Astrocyte (in vitro differentiated cells and primary cell): ENCODE measurements around the gene GRM7. TPM values are rescaled to one million over a fixed set of nuclear protein-coding genes. Genes with fewer than 3 reads are reported as not detected.

ENCODE experiments used
- DNase-seq: peaks from one replicate; pipeline ENCODE4 v3.0.0-alpha.2; 2010; ENCODE audit warnings: low read depth
- FAIRE-seq: peaks from 2 replicates; lab custom pipeline; 2011; peaks lifted over from hg19 to GRCh38; lab: Jason Lieb, UNC
- H2AFZ ChIP-seq: 2 replicates; pipeline ENCODE4 v1.6.0; 2012; ENCODE audit warnings: low read depth, low read length, inconsistent platforms
- H3K27ac ChIP-seq: 2 replicates; pipeline ENCODE4 v1.5.1; 2011; ENCODE audit warnings: low read depth, low read length, inconsistent platforms
- H3K27me3 ChIP-seq: 2 replicates; pipeline ENCODE4 v1.6.0; 2011; ENCODE audit warnings: low read length, inconsistent platforms; ENCODE audit not compliant: insufficient read depth
- H3K36me3 ChIP-seq: 2 replicates; pipeline ENCODE4 v1.5.1; 2011; ENCODE audit warnings: low read length, inconsistent platforms; ENCODE audit not compliant: insufficient read depth
- H3K4me1 ChIP-seq: 2 replicates; pipeline ENCODE4 v1.5.1; 2011; ENCODE audit warnings: low read length, inconsistent platforms; ENCODE audit not compliant: insufficient read depth
- H3K4me2 ChIP-seq: 2 replicates; pipeline ENCODE4 v1.6.0; 2012; ENCODE audit warnings: low read length, inconsistent platforms
- H3K4me3 ChIP-seq: 2 replicates; pipeline ENCODE4 v1.5.1; 2011; ENCODE audit warnings: low read depth, mild to moderate bottlenecking, low read length, inconsistent platforms; ENCODE audit not compliant: insufficient read depth
- H3K79me2 ChIP-seq: 2 replicates; pipeline ENCODE4 v1.6.0; 2012; ENCODE audit warnings: mild to moderate bottlenecking, low read length, inconsistent platforms; ENCODE audit not compliant: insufficient read depth
- H3K9ac ChIP-seq: 2 replicates; pipeline ENCODE4 v1.6.0; 2012; ENCODE audit warnings: mild to moderate bottlenecking, low read length, inconsistent platforms
- H3K9me3 ChIP-seq: 2 replicates; pipeline ENCODE4 v1.5.1; 2012; ENCODE audit warnings: low read depth, mild to moderate bottlenecking, low read length, inconsistent platforms; ENCODE audit not compliant: insufficient read depth
- H4K20me1 ChIP-seq: 2 replicates; pipeline ENCODE4 v1.6.0; 2012; ENCODE audit warnings: low read length, inconsistent platforms; ENCODE audit not compliant: insufficient read depth
- H3K27ac Mint-ChIP-seq: one replicate; pipeline ENCODE4 v1.8.0; 2021; ENCODE audit warnings: mild to moderate bottlenecking, mixed read lengths; ENCODE audit not compliant: unreplicated experiment
- H3K27me3 Mint-ChIP-seq: one replicate; pipeline ENCODE4 v1.8.0; 2021; ENCODE audit warnings: low read depth, mixed read lengths; ENCODE audit not compliant: unreplicated experiment
- H3K36me3 Mint-ChIP-seq: one replicate; pipeline ENCODE4 v1.8.0; 2021; ENCODE audit warnings: low read depth, mixed read lengths; ENCODE audit not compliant: unreplicated experiment
- H3K4me1 Mint-ChIP-seq: one replicate; pipeline ENCODE4 v1.8.0; 2021; ENCODE audit warnings: low read depth, mixed read lengths; ENCODE audit not compliant: unreplicated experiment
- H3K4me3 Mint-ChIP-seq: one replicate; pipeline ENCODE4 v1.8.0; 2021; ENCODE audit warnings: mild to moderate bottlenecking, moderate library complexity, mixed read lengths; ENCODE audit not compliant: unreplicated experiment
- H3K9me3 Mint-ChIP-seq: one replicate; pipeline ENCODE4 v1.8.0; 2021; ENCODE audit warnings: mild to moderate bottlenecking, mixed read lengths; ENCODE audit not compliant: unreplicated experiment
- EZH2 ChIP-seq: IDR thresholded peaks from 2 replicates; pipeline ENCODE4 v1.6.1; 2012; ENCODE audit warnings: mild to moderate bottlenecking, low read length, inconsistent platforms; ENCODE audit not compliant: insufficient read depth
- total RNA-seq: library from RNA; stranded (reverse); gene quantifications from 2 replicates; pipeline ENCODE4 v1.2.1, GENCODE V29; 2021
- TF ChIP-seq, protein P1 (sequence below): IDR thresholded peaks from 2 replicates; pipeline ENCODE4 v1.5.1; 2011; ENCODE audit warnings: low read depth, mild to moderate bottlenecking, inconsistent platforms, low read length, moderate library complexity; ENCODE audit not compliant: insufficient read depth

GRM7 gene
- total RNA-seq, 1 donor from 2014 or later, result not detected

DNA sequence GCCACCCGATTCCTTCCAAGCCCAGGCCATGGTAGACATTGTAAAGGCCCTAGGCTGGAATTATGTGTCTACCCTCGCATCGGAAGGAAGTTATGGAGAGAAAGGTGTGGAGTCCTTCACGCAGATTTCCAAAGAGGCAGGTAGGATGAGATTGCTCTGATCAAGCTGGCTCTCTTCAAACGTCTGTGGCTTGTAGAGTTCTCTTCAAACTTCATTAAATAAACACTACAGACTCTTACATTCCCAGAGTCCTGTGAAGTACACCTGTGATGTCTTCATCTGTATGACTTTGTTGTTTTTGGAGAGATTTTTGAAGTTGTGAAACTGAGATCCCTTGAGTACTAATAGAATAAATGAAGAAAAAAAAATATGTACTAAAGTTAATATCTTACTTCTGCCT, 285.6 kb downstream of the GRM7 start:
- DNase-seq, result no peak
- no peaks in the 10 kb centered on the region for H3K27me3 ChIP-seq
- no peak overlapping the region for H3K9ac ChIP-seq
- no peak overlapping the region for H2AFZ ChIP-seq
- Mint-ChIP-seq H3K4me3 (no peak overlapping the region), H3K27me3 (no peaks in the 10 kb centered on the region), H3K9me3 (no peaks in the 10 kb centered on the region), H3K27ac (no peak overlapping the region), H3K4me1 (no peaks in the 10 kb centered on the region), H3K36me3 (no peaks in the 10 kb centered on the region)
- H3K79me2 ChIP-seq, result no peaks in the 10 kb centered on the region
- no peak overlapping the region for H3K27ac ChIP-seq
- no peaks in the 10 kb centered on the region for H3K9me3 ChIP-seq
- no peak for TF ChIP-seq EZH2
- TF ChIP-seq, protein P1, sequence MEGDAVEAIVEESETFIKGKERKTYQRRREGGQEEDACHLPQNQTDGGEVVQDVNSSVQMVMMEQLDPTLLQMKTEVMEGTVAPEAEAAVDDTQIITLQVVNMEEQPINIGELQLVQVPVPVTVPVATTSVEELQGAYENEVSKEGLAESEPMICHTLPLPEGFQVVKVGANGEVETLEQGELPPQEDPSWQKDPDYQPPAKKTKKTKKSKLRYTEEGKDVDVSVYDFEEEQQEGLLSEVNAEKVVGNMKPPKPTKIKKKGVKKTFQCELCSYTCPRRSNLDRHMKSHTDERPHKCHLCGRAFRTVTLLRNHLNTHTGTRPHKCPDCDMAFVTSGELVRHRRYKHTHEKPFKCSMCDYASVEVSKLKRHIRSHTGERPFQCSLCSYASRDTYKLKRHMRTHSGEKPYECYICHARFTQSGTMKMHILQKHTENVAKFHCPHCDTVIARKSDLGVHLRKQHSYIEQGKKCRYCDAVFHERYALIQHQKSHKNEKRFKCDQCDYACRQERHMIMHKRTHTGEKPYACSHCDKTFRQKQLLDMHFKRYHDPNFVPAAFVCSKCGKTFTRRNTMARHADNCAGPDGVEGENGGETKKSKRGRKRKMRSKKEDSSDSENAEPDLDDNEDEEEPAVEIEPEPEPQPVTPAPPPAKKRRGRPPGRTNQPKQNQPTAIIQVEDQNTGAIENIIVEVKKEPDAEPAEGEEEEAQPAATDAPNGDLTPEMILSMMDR, result no peak
- no peak overlapping the region for H3K4me3 ChIP-seq
- H3K4me2 ChIP-seq, result no peak overlapping the region
- no peaks in the 10 kb centered on the region for H3K4me1 ChIP-seq
- H4K20me1 ChIP-seq, result no peaks in the 10 kb centered on the region
- no peak for FAIRE-seq
- no peaks in the 10 kb centered on the region for H3K36me3 ChIP-seq

DNA sequence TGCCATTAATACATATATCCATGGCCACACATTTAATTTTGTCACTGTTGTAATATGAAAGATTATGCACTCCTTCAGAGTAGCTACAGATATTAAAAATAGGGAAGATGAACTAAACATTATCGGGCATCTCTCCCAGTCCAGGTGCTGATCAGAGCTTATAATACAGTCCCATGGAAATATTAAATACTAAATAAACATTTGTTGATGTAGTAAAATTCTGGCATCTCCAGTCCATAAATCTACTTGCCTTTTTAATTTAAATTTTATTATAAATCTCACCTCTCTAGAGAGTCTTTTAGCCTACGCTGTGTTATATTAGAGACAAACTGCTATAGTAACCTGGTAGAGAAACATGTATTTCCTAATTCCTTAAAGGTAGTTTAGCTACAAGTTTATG, 297.6 kb downstream of the GRM7 start:
- no peaks in the 10 kb centered on the region for H3K9me3 ChIP-seq
- H3K4me2 ChIP-seq, result no peak overlapping the region
- H3K27me3 ChIP-seq, result no peaks in the 10 kb centered on the region
- H3K27ac ChIP-seq, result no peak overlapping the region
- no peaks in the 10 kb centered on the region for H3K27me3 Mint-ChIP-seq
- H3K9ac ChIP-seq, result no peak overlapping the region
- no peak overlapping the region for H3K27ac Mint-ChIP-seq
- H4K20me1 ChIP-seq, result no peaks in the 10 kb centered on the region
- H3K4me1 Mint-ChIP-seq, result no peaks in the 10 kb centered on the region
- H3K4me1 ChIP-seq, result no peaks in the 10 kb centered on the region
- no peak overlapping the region for H2AFZ ChIP-seq
- no peaks in the 10 kb centered on the region for H3K9me3 Mint-ChIP-seq
- H3K4me3 ChIP-seq, result no peak overlapping the region
- no peaks in the 10 kb centered on the region for H3K36me3 ChIP-seq
- DNase-seq (no peak), FAIRE-seq (no peak)
- no peaks in the 10 kb centered on the region for H3K79me2 ChIP-seq
- H3K4me3 Mint-ChIP-seq, result no peak overlapping the region
- TF ChIP-seq EZH2, result no peak
- TF ChIP-seq, protein P1, result no peak
- H3K36me3 Mint-ChIP-seq, result no peaks in the 10 kb centered on the region

DNA sequence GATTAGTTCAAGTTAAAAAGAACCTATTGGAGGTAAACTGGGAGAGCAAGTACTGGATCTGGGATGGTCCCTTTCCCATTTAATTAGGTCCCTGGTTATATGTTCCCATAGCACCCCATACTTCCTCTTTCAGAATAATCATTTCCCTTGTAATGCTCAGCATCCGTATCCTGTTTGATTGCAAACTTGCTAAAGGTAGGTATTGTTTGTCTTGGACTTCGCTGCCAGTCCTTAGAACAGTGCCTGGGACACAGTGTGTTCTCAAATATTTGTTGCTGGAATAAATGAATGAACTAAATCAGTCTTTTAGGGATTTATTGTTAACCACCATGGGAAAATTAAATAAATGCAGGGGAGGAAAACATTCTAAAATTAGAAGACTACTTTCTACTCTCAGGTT, 299.8 kb downstream of the GRM7 start:
- H3K9me3 Mint-ChIP-seq, result no peaks in the 10 kb centered on the region
- no peaks in the 10 kb centered on the region for H4K20me1 ChIP-seq
- no peaks in the 10 kb centered on the region for H3K79me2 ChIP-seq
- no peak overlapping the region for H3K4me3 Mint-ChIP-seq
- H3K4me1 ChIP-seq, result no peaks in the 10 kb centered on the region
- DNase-seq (no peak), FAIRE-seq (no peak)
- no peaks in the 10 kb centered on the region for H3K36me3 ChIP-seq
- H2AFZ ChIP-seq, result no peak overlapping the region
- no peak overlapping the region for H3K4me3 ChIP-seq
- H3K4me2 ChIP-seq, result no peak overlapping the region
- no peaks in the 10 kb centered on the region for H3K27me3 ChIP-seq
- no peak overlapping the region for H3K9ac ChIP-seq
- no peaks in the 10 kb centered on the region for H3K9me3 ChIP-seq
- TF ChIP-seq, protein P1, result no peak
- no peak for TF ChIP-seq EZH2
- no peaks in the 10 kb centered on the region for H3K4me1 Mint-ChIP-seq
- H3K27me3 Mint-ChIP-seq, result no peaks in the 10 kb centered on the region
- H3K36me3 Mint-ChIP-seq, result no peaks in the 10 kb centered on the region
- H3K27ac ChIP-seq, result no peak overlapping the region
- no peak overlapping the region for H3K27ac Mint-ChIP-seq
